Cardiac septum (tissue), 1 donor: ENCODE measurements around the gene TRAF3. TPM values are rescaled to one million over a fixed set of nuclear protein-coding genes. Genes with fewer than 3 reads are reported as not detected.
"Not testable (repeated sequence)": the region's sequence is repeated elsewhere in the genome, so short reads cannot be mapped to it uniquely, and the experiment has no call there.

Experiments used
- DNase-seq: peaks from one replicate; pipeline ENCODE4 v3.0.0-alpha.2; 2020; ENCODE audit warnings: low spot score
- intact Hi-C: fragments of 100-400 bp; cut with DNase I; formaldehyde crosslinking; loops from one replicate; pipeline ENCODE4 v1.14.0; 2022
- total RNA-seq: library from RNA; stranded (reverse); fragmentation: NEBNext Ultra II Directional; extraction: Animal tissue kit (Norgen Biotek cat#: 25700); gene quantifications from one replicate; pipeline ENCODE4 v1.2.1, GENCODE V29; 2021
- donor health status: DM: no; HTN: no; CAD: no.

The TRAF3 gene
- total RNA-seq, 1 donor from 2014 or later, result 12.5 TPM

DNA sequence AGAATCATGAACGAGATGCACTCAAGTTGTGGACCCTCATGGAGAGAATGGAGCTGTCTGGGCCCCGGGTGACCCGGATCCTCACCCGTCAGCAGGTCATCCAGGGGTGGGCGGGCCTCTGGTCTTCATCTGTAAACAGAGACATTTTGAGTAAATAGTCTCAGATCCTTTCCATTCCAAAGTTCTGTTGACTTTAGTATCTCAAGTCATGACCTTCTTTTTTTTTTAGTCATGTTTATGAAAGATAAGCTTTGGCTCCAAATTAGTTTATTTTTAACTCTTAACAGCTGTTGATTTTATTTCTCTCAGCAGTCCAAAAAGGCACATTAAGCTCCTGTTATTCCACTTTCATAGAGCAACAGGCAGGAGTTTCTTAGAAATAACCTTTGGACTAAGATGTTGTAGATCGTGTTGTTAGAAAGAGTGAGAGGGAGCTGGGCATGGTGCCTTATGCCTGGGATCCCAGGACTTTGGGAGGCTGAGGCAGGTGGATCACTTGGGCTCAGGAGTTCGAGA is 96.4 kb downstream of the TRAF3 start:
- DNase-seq, result no peak
- intact Hi-C loops, result no loop called here

DNA sequence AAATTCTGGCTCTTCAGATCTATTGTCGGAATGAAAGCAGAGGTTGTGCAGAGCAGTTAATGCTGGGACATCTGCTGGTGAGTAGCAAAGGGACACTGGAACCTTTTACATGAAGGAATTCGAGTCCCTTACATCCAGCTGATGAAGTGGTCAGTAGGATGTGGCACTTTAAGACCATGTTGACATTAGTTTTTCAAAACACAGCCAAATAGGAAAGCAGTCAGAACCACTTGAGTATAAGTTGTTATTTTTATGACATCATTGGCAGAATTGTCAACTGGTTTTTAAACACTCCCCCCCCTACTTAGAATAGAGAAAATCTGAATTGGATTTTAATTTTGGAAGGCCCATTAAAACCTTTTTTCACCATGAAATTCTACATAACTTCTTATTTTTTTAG is 98.4 kb downstream of the TRAF3 start:
- intact Hi-C loops, result no loop called here
- DNase-seq, result no peak

DNA sequence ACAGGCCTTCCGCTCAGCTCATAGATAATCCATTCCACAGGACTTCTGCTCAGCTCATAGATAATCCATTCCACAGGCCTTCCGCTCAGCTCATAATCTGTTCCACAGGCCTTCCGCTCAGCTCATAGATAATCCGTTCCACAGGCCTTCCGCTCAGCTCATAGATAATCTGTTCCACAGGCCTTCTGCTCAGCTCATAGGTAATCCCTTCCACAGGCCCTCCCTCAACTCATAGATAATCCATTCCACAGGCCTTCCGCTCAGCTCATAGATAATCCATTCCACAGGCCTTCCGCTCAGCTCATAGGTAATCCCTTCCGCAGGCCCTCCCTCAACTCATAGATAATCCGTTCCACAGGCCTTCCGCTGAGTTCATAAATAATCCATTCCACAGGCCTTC is 100.3 kb downstream of the TRAF3 start:
- intact Hi-C loops, result not testable (repeated sequence)

DNA sequence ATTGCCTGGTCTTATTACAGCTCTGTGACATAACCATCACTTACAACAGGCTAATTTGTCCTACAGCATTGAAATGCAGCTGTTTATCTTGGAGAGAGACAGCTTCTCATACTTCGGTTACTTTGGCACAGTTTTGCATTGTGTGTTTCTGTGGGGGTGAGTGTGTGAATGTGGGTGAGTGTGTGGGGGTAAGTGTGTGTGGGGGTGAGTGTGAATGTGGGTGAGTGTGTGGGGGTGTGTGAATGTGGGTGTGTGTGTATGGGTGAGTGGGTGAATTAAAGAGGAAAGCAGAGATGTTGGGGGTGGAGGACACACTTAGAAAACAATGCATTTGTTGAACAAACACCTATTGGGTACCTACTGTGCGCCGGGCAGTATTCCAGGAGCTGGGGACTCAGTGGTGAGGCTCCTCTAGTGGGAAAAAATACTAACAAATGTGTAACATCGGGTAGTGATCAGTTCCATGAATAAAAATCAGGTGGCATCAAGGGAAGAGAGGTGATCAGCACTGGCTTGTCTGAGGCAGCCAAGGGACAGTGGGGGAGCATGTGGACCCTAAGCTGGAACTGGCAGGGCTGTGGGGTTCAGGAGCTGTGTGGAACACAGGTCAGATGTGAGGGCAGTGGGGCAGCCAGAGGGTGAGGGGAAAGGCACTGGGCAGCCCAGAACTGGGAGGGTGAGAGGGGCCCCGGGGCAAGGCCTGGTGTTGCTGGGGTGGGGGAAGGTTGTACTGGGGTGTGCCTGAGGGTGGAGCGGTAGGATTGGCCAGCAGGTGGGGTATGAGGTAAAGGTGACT is 101.1 kb downstream of the TRAF3 start:
- no peak for DNase-seq
- intact Hi-C loops, result no loop called here

More for the DNA sequence above, 100.3 kb downstream of the TRAF3 start:
- DNase-seq, result not testable (repeated sequence)

DNA sequence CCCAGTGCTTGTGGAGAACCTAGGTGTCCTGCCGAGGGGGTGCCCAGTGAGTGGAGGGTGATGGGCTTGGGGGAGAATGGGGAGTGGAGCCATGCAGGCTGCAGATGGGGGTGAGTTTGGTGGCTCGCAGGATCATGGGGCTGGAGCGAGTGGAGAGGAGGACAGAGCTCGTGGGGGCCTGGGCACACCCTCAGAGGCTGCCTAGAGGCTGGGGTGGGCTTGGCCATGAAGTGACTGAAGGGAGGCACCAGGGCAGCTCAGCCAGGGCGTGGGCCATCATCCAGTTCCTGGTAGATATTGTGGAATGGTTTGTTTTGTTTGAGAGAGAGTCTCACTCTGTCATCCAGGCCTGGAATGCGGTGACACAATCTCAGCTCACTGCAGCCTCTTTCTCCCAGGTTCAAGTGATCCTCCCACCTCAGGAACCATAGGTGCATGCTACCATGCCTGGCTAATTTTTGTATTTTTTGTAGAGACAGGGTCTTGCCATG is 101.8 kb downstream of the TRAF3 start:
- intact Hi-C loops, result no loop called here
- no peak for DNase-seq

DNA sequence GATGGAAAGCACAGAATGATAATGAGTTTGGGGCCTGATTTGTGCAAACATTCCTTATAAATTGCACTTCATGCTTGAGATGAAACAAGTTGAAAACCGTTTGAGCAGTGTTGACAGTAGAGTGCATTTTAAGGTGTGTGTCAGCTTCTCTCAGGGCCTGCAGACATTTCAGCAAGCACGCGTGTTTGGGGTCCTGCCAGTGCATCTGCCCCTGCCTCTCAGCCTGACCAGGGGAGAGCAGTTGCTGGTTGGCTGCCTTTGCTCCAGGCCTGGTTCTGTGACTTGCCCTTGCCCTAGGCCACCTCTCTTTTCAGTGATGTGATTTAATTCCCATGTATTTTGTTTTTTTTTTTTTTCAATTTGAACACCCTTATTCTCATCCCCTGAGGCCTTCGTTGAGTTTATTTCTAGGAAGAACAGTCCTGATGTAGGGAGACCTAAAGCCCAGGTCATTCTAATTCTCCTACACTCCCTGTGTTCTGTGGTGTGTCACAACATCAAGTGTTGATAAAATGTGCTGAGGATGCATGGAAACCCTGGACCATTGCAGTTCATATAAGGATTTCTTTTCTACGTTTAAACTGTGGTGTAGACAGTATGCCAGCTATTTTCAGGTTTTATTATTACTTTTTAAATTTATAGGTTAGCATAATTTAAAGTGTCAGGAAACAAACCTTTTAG is 105.1 kb downstream of the TRAF3 start:
- intact Hi-C loops, result no loop called here
- no peak for DNase-seq

DNA sequence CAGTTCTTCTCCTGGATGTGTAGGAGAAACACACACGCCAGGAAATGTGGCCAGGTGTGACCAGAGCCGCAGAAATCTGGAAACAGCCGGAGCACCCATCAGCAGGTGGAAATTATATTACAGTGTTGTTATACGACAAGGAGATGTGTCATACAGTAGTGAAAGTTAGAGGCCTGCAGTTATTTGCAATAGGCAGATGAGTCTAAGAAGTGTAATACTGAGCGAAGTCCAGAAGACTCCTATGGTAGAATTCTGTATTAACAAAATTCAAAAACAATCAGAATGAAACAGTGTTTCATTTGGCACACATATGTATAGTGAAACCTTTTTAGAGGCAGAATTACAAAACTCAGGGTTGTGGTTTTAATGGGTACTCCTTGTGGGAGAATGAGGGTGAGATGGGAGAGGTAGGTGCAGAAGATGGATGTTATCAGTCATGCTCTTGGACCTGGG is 105.9 kb downstream of the TRAF3 start:
- intact Hi-C loops, result no loop called here

DNA sequence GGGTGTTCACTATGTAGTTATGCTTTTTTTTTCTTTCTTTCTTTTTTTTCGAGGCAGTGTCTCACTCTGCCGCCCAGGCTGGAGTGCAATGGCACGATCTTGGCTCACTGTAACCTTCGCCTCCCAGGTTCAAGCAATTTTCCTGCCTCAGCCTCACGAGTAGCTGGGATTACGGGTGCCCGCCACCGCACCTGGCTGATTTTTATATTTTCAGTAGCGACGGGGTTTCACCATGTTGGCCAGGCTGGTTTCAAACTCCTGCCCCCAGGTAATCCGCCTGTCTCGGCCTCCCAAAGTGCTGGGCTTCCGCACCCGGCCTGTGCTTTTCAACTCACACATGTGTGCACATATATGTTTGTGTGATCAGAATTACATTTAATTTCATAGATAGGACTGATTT is 106.3 kb downstream of the TRAF3 start:
- no peak for DNase-seq
- intact Hi-C loops, result no loop called here

More for the DNA sequence above, 105.9 kb downstream of the TRAF3 start:
- DNase-seq, result no peak

DNA sequence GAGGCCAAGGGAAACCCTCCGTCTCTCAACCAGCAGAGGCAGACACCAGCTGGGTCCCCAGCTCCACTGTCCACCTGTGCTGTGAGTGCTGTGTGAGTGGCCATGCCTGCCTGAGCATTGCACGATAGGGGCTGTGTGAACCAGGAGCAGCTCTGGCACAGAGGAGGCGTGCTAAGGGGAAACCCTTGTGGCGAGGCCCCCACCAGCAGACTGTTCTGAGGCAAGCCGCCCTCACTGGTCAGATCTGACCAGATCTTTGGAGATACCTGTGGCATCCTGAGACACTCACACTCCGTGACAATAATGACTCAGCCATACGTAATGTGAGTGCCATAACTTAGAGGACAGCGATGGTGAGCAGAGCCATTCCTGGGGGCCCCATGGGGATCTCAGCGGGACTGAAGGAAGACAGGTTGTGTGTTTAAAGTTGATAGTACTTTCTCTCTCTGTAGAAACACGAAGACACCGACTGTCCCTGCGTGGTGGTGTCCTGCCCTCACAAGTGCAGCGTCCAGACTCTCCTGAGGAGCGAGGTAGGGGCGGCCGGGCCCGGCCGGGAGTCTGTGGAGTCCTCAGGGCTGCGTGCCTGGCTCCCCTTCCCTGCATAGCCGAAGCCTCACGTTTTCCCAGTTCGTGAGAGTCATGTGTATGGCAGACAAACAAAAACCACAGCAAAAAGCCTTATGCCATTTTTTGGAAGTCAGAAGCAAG is 108.6 kb downstream of the TRAF3 start:
- intact Hi-C loops, result no loop called here
- DNase-seq, result no peak

DNA sequence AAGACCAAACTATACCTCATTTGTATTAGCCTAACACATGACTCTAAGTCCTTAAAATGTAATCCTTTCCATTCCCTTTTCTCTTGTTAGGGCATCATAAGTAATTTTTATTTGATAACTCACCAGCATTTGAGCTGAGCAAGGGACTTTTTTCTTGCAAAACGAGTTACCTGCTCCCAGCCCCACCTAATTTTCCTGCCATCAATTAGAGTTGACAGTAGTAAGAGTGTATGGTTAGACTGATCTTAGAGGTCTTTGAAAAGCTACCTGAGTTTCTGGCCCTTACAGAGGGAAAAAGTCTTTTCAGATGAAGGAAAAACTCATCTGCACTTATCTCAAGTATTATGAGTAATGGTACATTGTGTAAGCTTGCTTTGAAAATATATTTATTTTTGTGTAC is 111.5 kb downstream of the TRAF3 start:
- intact Hi-C loops, result no loop called here
- DNase-seq, result no peak

DNA sequence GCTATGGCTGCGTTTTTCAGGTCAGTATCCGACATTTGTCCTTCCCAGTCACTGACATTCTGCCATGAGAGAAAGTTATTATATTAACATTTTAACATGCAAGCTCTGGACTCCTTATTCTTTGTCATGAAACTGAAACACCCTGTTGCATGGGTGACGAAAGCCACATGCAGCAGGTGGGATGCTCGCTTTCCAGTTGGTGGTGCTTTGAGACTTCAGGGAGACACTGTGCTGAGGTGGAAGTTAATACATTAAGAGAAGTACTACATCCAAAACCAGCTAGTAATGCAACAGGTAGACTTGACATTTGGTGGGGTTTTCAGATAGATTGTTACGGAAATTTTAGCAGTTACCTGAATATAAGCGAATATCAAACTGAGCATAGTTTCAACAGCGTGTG is 112.4 kb downstream of the TRAF3 start:
- DNase-seq, result no peak
- intact Hi-C loops, result no loop called here

DNA sequence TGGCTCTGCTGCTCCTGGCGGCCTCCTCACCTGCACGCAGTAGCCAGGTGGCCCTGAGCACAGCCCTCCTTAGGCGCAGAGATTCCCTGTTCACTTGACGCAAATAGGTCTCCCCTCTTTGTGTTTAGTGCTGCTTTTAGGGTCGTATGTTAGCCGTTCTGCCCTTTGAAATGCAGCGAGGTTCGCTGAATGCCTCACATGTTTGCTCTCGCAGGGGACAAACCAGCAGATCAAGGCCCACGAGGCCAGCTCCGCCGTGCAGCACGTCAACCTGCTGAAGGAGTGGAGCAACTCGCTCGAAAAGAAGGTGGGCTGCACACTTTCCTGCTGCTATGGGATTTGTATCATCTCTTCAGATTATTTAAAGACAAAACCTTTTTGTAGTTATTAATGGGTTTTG is 113.9 kb downstream of the TRAF3 start:
- intact Hi-C loops, result no loop called here
- no peak for DNase-seq

DNA sequence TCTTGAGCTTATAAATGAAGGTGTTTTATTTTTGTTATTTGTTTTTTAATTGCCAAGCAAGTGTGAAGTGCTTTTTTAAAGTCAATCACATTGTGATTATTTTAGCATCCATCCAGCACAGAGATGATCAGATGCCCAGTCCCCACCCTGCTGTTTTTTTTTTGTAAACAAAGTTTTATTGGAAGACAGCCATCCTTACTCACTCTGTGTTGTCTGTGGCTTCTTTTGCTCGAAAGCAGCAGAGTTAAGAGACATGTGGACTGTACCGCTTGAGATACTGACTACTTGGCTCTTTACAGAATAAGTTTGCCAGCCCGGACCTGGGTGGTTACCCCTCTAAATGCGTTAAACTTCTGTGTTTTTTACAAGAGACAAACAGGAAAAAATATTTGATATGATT is 114.3 kb downstream of the TRAF3 start:
- no peak for DNase-seq
- intact Hi-C loops, result no loop called here

DNA sequence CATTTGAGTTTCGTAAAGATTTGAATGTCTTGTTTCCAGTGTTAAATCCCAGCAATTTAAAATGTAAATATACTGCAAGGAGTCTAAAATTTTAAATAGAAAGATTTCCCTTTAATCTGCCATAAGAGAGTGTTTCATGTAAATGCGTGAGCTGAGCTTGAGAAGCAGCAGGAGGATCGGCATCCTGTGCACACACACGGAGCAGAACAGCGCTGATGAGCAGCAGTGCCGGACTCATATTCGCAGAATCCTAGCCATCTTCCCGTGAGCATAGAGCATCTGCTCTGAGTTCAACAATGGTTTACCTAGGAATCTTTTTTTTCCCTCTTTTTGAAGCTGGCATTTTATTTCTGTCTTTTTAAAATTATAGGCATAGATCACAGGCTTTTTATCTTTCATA is 115.4 kb downstream of the TRAF3 start:
- DNase-seq, result no peak
- intact Hi-C loops, result no loop called here

DNA sequence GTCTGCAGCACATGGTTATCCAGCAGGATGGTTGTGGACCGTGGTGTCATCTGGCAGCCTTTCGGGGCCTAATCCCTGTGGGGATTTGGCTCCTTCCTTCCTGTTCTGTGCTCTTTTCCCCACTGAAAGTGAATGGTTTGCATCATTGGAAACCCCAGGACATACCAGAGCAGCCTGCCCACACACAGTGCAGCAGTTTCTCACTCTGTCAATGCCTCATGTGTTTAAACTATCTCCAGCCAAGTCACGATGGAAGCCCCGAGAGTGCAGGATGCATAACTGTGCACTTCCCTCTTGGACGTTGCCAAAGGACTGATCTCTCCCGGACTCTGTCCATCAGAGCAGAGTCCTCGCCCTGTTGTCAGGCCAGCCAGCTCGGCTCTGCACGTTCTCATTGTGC is 116.2 kb downstream of the TRAF3 start:
- intact Hi-C loops, result no loop called here
- DNase-seq, result no peak

DNA sequence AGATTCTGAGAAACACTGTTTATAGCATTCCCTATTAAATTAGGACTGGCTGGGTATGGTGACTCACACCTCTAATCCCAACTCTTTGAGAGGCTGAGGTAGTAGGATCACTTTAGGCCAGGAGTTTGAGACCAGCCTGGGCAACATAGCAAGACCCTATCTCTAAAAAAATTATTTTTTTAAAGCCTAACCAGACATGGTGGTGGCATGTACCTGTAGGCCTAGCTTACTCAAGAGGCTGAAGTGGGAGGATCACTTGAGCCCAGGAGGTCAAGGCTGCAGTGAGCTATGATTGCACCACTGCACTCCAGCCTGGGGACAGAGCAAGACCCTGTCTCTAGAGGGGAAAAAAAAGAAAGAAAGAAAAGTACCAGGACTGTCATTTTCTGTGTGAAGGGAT is 119.5 kb downstream of the TRAF3 start:
- DNase-seq, intact Hi-C loops: not testable (repeated sequence)

DNA sequence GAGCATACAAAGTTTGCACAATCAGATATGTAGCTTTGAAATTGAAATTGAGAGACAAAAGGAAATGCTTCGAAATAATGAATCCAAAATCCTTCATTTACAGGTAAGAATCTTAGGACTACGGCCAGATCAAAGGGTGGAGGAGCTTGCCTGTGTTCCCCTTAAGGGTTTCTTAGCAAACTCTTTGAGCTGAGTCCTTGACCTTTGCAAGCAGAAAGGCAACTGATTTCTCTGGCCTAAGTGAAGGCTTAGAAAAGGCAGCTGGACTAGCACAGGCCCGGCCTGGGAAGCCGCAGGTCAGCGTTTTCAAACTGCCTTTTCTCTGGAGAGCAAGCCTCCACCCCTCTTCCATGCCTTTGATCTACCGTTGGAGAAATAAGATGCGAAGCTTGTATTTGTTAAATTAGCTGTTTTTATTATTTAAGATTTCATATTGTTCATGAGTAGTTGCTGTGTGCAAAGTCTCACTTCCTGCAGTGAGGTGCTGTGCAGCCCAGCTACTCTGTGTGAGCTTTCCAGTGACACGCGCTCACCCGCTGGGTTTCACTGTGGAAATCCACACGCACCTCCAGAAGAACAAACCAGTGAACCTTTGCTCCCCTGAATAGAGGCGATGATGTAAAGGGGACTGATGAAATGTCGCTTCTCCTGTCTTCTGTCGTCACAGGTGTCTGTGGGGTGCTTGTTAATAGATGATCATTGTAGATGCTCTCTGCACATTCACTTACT is 120.2 kb downstream of the TRAF3 start:
- intact Hi-C loops, result no loop called here
- DNase-seq, result no peak

DNA sequence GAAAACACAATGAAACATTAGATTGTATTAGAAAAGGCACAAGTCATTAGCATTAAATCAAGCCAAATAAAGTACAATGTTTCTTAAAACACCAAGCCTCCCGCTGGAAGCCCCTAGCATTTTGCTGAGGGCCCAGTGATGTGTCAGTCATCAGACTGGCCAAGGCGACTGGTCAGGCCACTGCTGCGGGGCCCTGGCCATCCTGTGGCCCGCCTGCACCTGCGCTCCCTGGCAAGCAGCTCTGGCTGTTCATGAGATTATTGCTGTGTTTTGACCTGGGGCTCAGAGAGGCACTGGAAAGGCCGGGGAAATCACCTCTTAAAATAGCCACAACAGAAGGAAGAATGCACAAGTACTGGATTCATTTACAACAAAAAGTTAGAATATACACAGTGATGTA is 121.0 kb downstream of the TRAF3 start:
- DNase-seq, result no peak
- intact Hi-C loops, result no loop called here

DNA sequence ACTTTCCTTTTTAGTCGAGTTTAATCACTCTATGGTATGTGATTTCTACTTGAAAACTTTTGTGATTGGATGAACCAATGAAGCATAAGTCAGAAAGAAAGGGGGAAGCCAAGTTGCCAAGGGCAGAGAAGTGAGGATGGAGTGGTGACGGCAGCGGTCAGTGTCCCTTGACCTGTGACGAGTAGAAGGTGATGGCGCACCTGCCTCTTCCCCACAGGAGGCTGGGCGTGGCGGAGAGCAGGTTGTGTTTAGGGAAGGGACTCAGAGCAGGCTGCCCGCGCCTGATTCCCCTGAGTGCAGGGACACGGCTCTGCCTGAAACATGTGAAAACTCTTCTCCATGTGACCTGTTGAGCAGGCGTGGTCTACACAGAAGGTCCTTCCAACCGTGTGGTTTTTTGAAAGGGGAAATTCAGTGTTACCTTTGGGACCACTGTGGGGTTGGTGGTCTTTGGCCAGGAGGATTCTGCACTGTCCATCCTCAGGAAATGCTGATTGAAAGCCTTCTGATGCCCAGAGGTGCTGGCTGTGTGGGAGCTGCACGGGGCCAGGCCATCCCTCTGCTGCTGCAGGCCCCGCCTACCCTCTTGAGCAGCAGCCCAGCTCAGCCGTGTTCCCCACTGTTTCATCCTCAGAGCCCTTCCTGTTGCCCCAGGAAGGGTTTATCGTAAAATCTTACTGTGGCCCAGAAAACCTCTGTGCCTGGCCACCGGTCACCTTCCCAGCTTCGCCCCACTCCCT is 121.7 kb downstream of the TRAF3 start:
- no peak for DNase-seq
- intact Hi-C loops, result no loop called here
